HepG2 (cell line): Measurements from ENCODE around the gene OST4. TPM values are rescaled to one million over a fixed set of nuclear protein-coding genes. Genes with fewer than 3 reads are reported as not detected.

Source experiments
- CHD4 ChIP-seq: fragments of 200-600 bp; sonication (generic); IDR thresholded peaks from 2 replicates; pipeline ENCODE4 v1.7.0; 2017; ENCODE audit warnings: mild to moderate bottlenecking, low read length, borderline replicate concordance
- DMAP1 ChIP-seq: IDR thresholded peaks from 2 replicates; pipeline ENCODE4 v1.6.1; 2016
- DPF2 ChIP-seq: sonication (generic); formaldehyde crosslinking; IDR thresholded peaks from 2 replicates; pipeline ENCODE4 v1.4.0; 2020; ENCODE audit warnings: mild to moderate bottlenecking, low read depth, missing genetic modification reagents, borderline replicate concordance
- FOSL1 ChIP-seq: sonication (generic); formaldehyde crosslinking; IDR thresholded peaks from 2 replicates; pipeline ENCODE4 v1.9.0; 2021; ENCODE audit warnings: missing genetic modification reagents, borderline replicate concordance
- HNF4G ChIP-seq, 2 experiments: sonication (generic) in 1 of 2; formaldehyde crosslinking in 1 of 2; IDR thresholded peaks; 2 replicates each; pipeline versions ENCODE4 v1.4.0 to v1.6.1; 2011 to 2020; ENCODE audit warnings: borderline replicate concordance in 2 of 2, low read depth in 2 of 2, mild to moderate bottlenecking in 2 of 2, low read length in 1 of 2, missing genetic modification reagents in 1 of 2, moderate library complexity in 1 of 2
- MBD4 ChIP-seq: IDR thresholded peaks from 2 replicates; pipeline ENCODE4 v1.6.1; 2012; ENCODE audit warnings: low read length, inconsistent platforms, borderline replicate concordance
- NFKB2 ChIP-seq: sonication (generic); formaldehyde crosslinking; IDR thresholded peaks from 2 replicates; pipeline ENCODE4 v1.4.0; 2020; ENCODE audit warnings: missing genetic modification reagents, borderline replicate concordance
- RFX3 ChIP-seq: IDR thresholded peaks from 2 replicates; pipeline ENCODE4 v1.6.1; 2016; ENCODE audit warnings: missing biosample characterization, missing genetic modification reagents
- SIN3B ChIP-seq: fragments of 150-350 bp; IDR thresholded peaks from 2 replicates; pipeline ENCODE4 v1.6.1; 2014; ENCODE audit warnings: low read length
- SMAD9 ChIP-seq: sonication (generic); formaldehyde crosslinking; IDR thresholded peaks from 2 replicates; pipeline ENCODE4 v1.5.1; 2020; ENCODE audit warnings: mild to moderate bottlenecking, missing genetic modification reagents
- SMC3 ChIP-seq: IDR thresholded peaks from 2 replicates; pipeline ENCODE4 v1.6.1; 2011; ENCODE audit warnings: low read length, improper control_type of control experiment
- SNAPC4 ChIP-seq: sonication (generic); formaldehyde crosslinking; IDR thresholded peaks from 2 replicates; pipeline ENCODE4 v1.4.0; 2020; ENCODE audit warnings: mild to moderate bottlenecking, missing genetic modification reagents
- SOX6 ChIP-seq, 2 experiments: fragments of 450-650 bp in 1 of 2; sonication (generic) in 1 of 2; formaldehyde crosslinking in 1 of 2; IDR thresholded peaks; 2 replicates each; pipeline versions ENCODE4 v1.4.0 to v1.6.1; 2017 to 2020; ENCODE audit warnings: antibody characterized with exemption in 1 of 2, mild to moderate bottlenecking in 1 of 2, missing genetic modification reagents in 1 of 2
- TARDBP ChIP-seq: sonication (generic); formaldehyde crosslinking; IDR thresholded peaks from 2 replicates; pipeline ENCODE4 v1.8.0; 2022; ENCODE audit warnings: mild to moderate bottlenecking, missing genetic modification reagents
- TCF7 ChIP-seq: sonication (generic); IDR thresholded peaks from 2 replicates; pipeline ENCODE4 v1.6.1; 2016; ENCODE audit warnings: antibody characterized with exemption, low read depth
- ZBTB7A ChIP-seq: sonication (generic); formaldehyde crosslinking; IDR thresholded peaks from 2 replicates; pipeline ENCODE4 v1.8.0; 2022; ENCODE audit warnings: mild to moderate bottlenecking, missing genetic modification reagents
- ZMYM4 ChIP-seq: sonication (generic); formaldehyde crosslinking; IDR thresholded peaks from 2 replicates; pipeline ENCODE4 v1.8.1; 2023; ENCODE audit warnings: mild to moderate bottlenecking, missing genetic modification reagents
- ZNF101 ChIP-seq: sonication (generic); formaldehyde crosslinking; IDR thresholded peaks from 2 replicates; pipeline ENCODE4 v1.4.0; 2020; ENCODE audit warnings: mild to moderate bottlenecking, low read depth, missing genetic modification reagents, borderline replicate concordance
- ZNF503 ChIP-seq: sonication (generic); formaldehyde crosslinking; IDR thresholded peaks from 2 replicates; pipeline ENCODE4 v1.4.0; 2020; ENCODE audit warnings: missing genetic modification reagents
- ZNF572 ChIP-seq: sonication (generic); formaldehyde crosslinking; IDR thresholded peaks from 2 replicates; pipeline ENCODE4 v1.5.1; 2020; ENCODE audit warnings: mild to moderate bottlenecking, missing genetic modification reagents
- polyA plus RNA-seq, 8 experiments: library from polyadenylated mRNA; depleted of rRNA in 3 of 8; stranded (reverse) in 7 of 8; unstranded in 1 of 8; fragments of >200 nt; fragmentation: Illumina TruSeq in 4 of 8; extraction: Trizol in 4 of 8; gene quantifications; 2 replicates each; pipeline versions ENCODE4 v1.2.1 to v1.2.3, GENCODE V29; 2011 to 2016; ENCODE audit warnings: low read depth in 4 of 8, missing spikeins in 1 of 8, mixed read lengths in 1 of 8; ENCODE audit not compliant: insufficient read depth in 1 of 8
- total RNA-seq, 5 experiments: library from RNA; depleted of rRNA; stranded (reverse); fragments of >200 nt; fragmentation: Illumina TruSeq; extraction: Trizol; gene quantifications; 2 replicates each; pipeline ENCODE4 v1.2.3, GENCODE V29; 2016; ENCODE audit warnings: low read depth in 1 of 5

Gene OST4
- total and polyA plus RNA-seq, 2 of the 13 experiments (the other 11 are each of a cell fraction or from before 2014, with no cell fraction given): 498 to 584 TPM

GRCh38 chr2:27086090-27086723 lies 14.8 kb upstream of the OST4 start (continued):
- 0 out of 2 replicates have a peak, but pooled peaks have one; percentile 48 for TF ChIP-seq ZNF572
- peak; percentile 37; the same call in 1 of the 2 replicates for TF ChIP-seq SMC3
- TF ChIP-seq TARDBP: 0 out of 2 replicates have a peak, but pooled peaks have one; percentile 49
- TF ChIP-seq DPF2 (CRISPR knock-in tag): peak; percentile 32; the same call in 1 of the 2 replicates
- TF ChIP-seq DMAP1 (CRISPR knock-in tag): peak; percentile 81
- no peak for TF ChIP-seq ZMYM4 (CRISPR knock-in tag)
- peak; percentile 50; the same call in 1 of the 2 replicates for TF ChIP-seq ZNF503 (CRISPR knock-in tag)
- TF ChIP-seq SNAPC4: 0 out of 2 replicates have a peak, but pooled peaks have one; percentile 15
- TF ChIP-seq SOX6 (IDR thresholded peaks at IDR 0.05): no peak
- TF ChIP-seq SOX6 (CRISPR knock-in tag; IDR thresholded peaks at IDR 0.05): no peak
- TF ChIP-seq RFX3 (CRISPR knock-in tag): no peak
- no peak for TF ChIP-seq CHD4
- TF ChIP-seq HNF4G (IDR thresholded peaks at IDR 0.05; ENCODE audit: borderline replicate concordance, low read depth, low read length): peak; percentile 34; the same call in 1 of the 2 replicates
- TF ChIP-seq HNF4G (CRISPR knock-in tag; IDR thresholded peaks at IDR 0.05; ENCODE audit: borderline replicate concordance, low read depth): no peak
- TF ChIP-seq ZBTB7A (CRISPR knock-in tag): peak; percentile 21; the same call in 1 of the 2 replicates
- TF ChIP-seq SMAD9 (CRISPR knock-in tag): 0 out of 2 replicates have a peak, but pooled peaks have one; percentile 69
- 0 out of 2 replicates have a peak, but pooled peaks have one; percentile 6 for TF ChIP-seq FOSL1 (CRISPR knock-in tag)
- no peak for TF ChIP-seq MBD4
- peak; percentile 59; the same call in 1 of the 2 replicates for TF ChIP-seq ZNF101 (CRISPR knock-in tag)
- peak; percentile 60; the same call in 1 of the 2 replicates for TF ChIP-seq SIN3B
- TF ChIP-seq TCF7: no peak
- peak; percentile 92 for TF ChIP-seq NFKB2 (CRISPR knock-in tag)
